DOHH2 (cell line): Measurements from ENCODE around the gene CALHM6.

Experiments used
- CTCF ChIP-seq: fragments of 200-600 bp; sonication (generic); IDR thresholded peaks from one replicate; pipeline ENCODE4 v1.5.1; 2014; ENCODE audit warnings: antibody characterized with exemption, mild to moderate bottlenecking, low read depth, low read length; ENCODE audit not compliant: poor library complexity, severe bottlenecking
- EZH2phosphoT487 ChIP-seq: fragments of 200-600 bp; sonication (generic); IDR thresholded peaks from 2 replicates; pipeline ENCODE4 v1.6.1; 2017; ENCODE audit warnings: borderline replicate concordance, mild to moderate bottlenecking, antibody characterized with exemption, low read length, moderate library complexity, mixed read lengths

GRCh38 chr6:116483616-116484015, 22.4 kb downstream of the CALHM6 start:
- TF ChIP-seq CTCF (no peak), EZH2phosphoT487 (no peak)
